ENCODE results near the gene TEX50.

- TF ChIP-seq CTCF (conservative IDR thresholded peaks at IDR 0.05; ENCODE audit: low read depth in 2 of 2) = no peak
- no peak for TF ChIP-seq EZH2phosphoT487 (IDR thresholded peaks at IDR 0.05; ENCODE audit: unreplicated experiment)
- TF ChIP-seq POLR2AphosphoS5 (IDR thresholded peaks at IDR 0.05; ENCODE audit: low read depth) = no peak
- TF ChIP-seq REST (IDR thresholded peaks at IDR 0.05; ENCODE audit: unreplicated experiment) = no peak
- no peak for TF ChIP-seq JUNB (IDR thresholded peaks at IDR 0.05; ENCODE audit: unreplicated experiment)
- TF ChIP-seq CREB1 (CRISPR knock-in tag; IDR thresholded peaks at IDR 0.05; ENCODE audit: low read depth) = no peak
- no peak for TF ChIP-seq EZH2 (IDR thresholded peaks at IDR 0.05; ENCODE audit: low read depth, unreplicated experiment)
- no peak for TF ChIP-seq NANOG (IDR thresholded peaks at IDR 0.05; ENCODE audit: borderline replicate concordance)
- no peak for TF ChIP-seq ZNF114 (CRISPR knock-in tag; IDR thresholded peaks at IDR 0.05)
- TF ChIP-seq ZNF462 (CRISPR knock-in tag; IDR thresholded peaks at IDR 0.05) = no peak
Measured at GRCh38 chr1:173608503-173609216, 26.5 kb upstream of the TEX50 start.
